IMR-90 (cell line): ENCODE results near the gene EXOC2.

ENCODE experiments used
- CEBPB ChIP-seq: IDR thresholded peaks from 2 replicates; pipeline ENCODE4 v1.6.1; 2012; ENCODE audit warnings: low read depth, low read length, improper control_type of control experiment
- CTCF ChIP-seq: conservative IDR thresholded peaks from 2 replicates; pipeline ENCODE4 v1.5.1; 2012; ENCODE audit warnings: mild to moderate bottlenecking, low read depth, low read length, improper control_type of control experiment
- ELK1 ChIP-seq: fragments of 150-350 bp; IDR thresholded peaks from 2 replicates; pipeline ENCODE4 v1.6.1; 2016; ENCODE audit warnings: low read depth, mild to moderate bottlenecking, low read length, moderate library complexity, borderline replicate concordance
- FOS ChIP-seq: fragments of 150-350 bp; IDR thresholded peaks from 2 replicates; pipeline ENCODE4 v1.6.1; 2016; ENCODE audit warnings: low read depth, low read length
- MAFK ChIP-seq: IDR thresholded peaks from 2 replicates; pipeline ENCODE4 v1.6.1; 2012; ENCODE audit warnings: low read depth, low read length, improper control_type of control experiment
- MAZ ChIP-seq: IDR thresholded peaks from 2 replicates; pipeline ENCODE4 v1.6.1; 2012; ENCODE audit warnings: low read depth, mild to moderate bottlenecking, low read length, improper control_type of control experiment, moderate library complexity, borderline replicate concordance
- MXI1 ChIP-seq: IDR thresholded peaks from 2 replicates; pipeline ENCODE4 v1.6.1; 2012; ENCODE audit warnings: low read depth, mild to moderate bottlenecking, low read length, moderate library complexity, borderline replicate concordance
- POLR2A ChIP-seq: IDR thresholded peaks from 2 replicates; pipeline ENCODE4 v1.6.1; 2012; ENCODE audit warnings: mild to moderate bottlenecking, low read depth, low read length
- RAD21 ChIP-seq: IDR thresholded peaks from 2 replicates; pipeline ENCODE4 v1.6.1; 2012; ENCODE audit warnings: low read length, improper control_type of control experiment
- RCOR1 ChIP-seq: IDR thresholded peaks from 2 replicates; pipeline ENCODE4 v1.6.1; 2012; ENCODE audit warnings: mild to moderate bottlenecking, low read length, improper control_type of control experiment; ENCODE audit not compliant: insufficient replicate concordance
- RFX5 ChIP-seq: IDR thresholded peaks from 2 replicates; pipeline ENCODE4 v1.8.0; 2012; ENCODE audit warnings: low read depth, mild to moderate bottlenecking, low read length, moderate library complexity
- SMC3 ChIP-seq: fragments of 150-350 bp; IDR thresholded peaks from 2 replicates; pipeline ENCODE4 v1.6.1; 2016; ENCODE audit warnings: low read depth, mild to moderate bottlenecking, antibody characterized with exemption, low read length, moderate library complexity
- USF2 ChIP-seq: fragments of 150-350 bp; IDR thresholded peaks from 2 replicates; pipeline ENCODE4 v1.6.1; 2017; ENCODE audit warnings: mild to moderate bottlenecking, antibody characterized with exemption, low read length, low read depth

GRCh38 chr6:586553-586952 is 106.4 kb downstream of the EXOC2 start:
- TF ChIP-seq CTCF: no peak
- no peak for TF ChIP-seq POLR2A
- no peak for TF ChIP-seq MAZ
- no peak for TF ChIP-seq SMC3
- TF ChIP-seq RAD21: no peak
- TF ChIP-seq MXI1: no peak
- TF ChIP-seq RCOR1: no peak
- no peak for TF ChIP-seq USF2
- no peak for TF ChIP-seq MAFK
- TF ChIP-seq RFX5: no peak
- TF ChIP-seq CEBPB: no peak
- TF ChIP-seq ELK1: no peak
- TF ChIP-seq FOS: no peak
